Osteocyte (in vitro differentiated cells): ENCODE measurements around the gene KRT5. TPM values are rescaled to one million over a fixed set of nuclear protein-coding genes. Genes with fewer than 3 reads are reported as not detected.
"Not testable (repeated sequence)": the region's sequence is repeated elsewhere in the genome, so short reads cannot be mapped to it uniquely, and the experiment has no call there.

Source experiments
- DNase-seq: peaks from one replicate; pipeline ENCODE4 v3.0.0; 2021; ENCODE audit warnings: mixed read lengths; ENCODE audit not compliant: unreplicated experiment; ENCODE audit errors: extremely low spot score
- H3K27ac Mint-ChIP-seq: one replicate; pipeline ENCODE4 v1.8.0; 2021; ENCODE audit warnings: mild to moderate bottlenecking, mixed read lengths; ENCODE audit not compliant: unreplicated experiment
- H3K27me3 Mint-ChIP-seq: one replicate; pipeline ENCODE4 v1.8.0; 2021; ENCODE audit warnings: mixed read lengths; ENCODE audit not compliant: unreplicated experiment
- H3K36me3 Mint-ChIP-seq: one replicate; pipeline ENCODE4 v1.8.0; 2021; ENCODE audit warnings: mixed read lengths; ENCODE audit not compliant: unreplicated experiment
- H3K4me1 Mint-ChIP-seq: one replicate; pipeline ENCODE4 v1.8.0; 2021; ENCODE audit warnings: mixed read lengths; ENCODE audit not compliant: unreplicated experiment
- H3K4me3 Mint-ChIP-seq: one replicate; pipeline ENCODE4 v1.8.0; 2021; ENCODE audit warnings: mild to moderate bottlenecking, moderate library complexity, mixed read lengths; ENCODE audit not compliant: unreplicated experiment
- H3K9me3 Mint-ChIP-seq: one replicate; pipeline ENCODE4 v1.8.0; 2021; ENCODE audit warnings: mixed read lengths; ENCODE audit not compliant: unreplicated experiment
- total RNA-seq: library from RNA; stranded (reverse); gene quantifications from 2 replicates; pipeline ENCODE4 v1.2.1, GENCODE V29; 2021
- TF ChIP-seq, protein P1 (sequence below): fragments of 200-600 bp; sonication (generic); IDR thresholded peaks from 2 replicates; pipeline ENCODE4 v1.5.0; 2021; ENCODE audit warnings: antibody characterized with exemption, mild to moderate bottlenecking, moderate library complexity

The KRT5 gene
- total RNA-seq, 1 donor from 2014 or later = not detected

- Mint-ChIP-seq H3K36me3 (no peaks in the 10 kb centered on the region), H3K27me3 (peaks cover 78% of the 10 kb centered on the region), H3K4me1 (no peaks in the 10 kb centered on the region), H3K9me3 (peaks cover 8% of the 10 kb centered on the region), H3K4me3 (no peak overlapping the region), H3K27ac (no peak overlapping the region)
- DNase-seq = no peak
- TF ChIP-seq, protein P1, sequence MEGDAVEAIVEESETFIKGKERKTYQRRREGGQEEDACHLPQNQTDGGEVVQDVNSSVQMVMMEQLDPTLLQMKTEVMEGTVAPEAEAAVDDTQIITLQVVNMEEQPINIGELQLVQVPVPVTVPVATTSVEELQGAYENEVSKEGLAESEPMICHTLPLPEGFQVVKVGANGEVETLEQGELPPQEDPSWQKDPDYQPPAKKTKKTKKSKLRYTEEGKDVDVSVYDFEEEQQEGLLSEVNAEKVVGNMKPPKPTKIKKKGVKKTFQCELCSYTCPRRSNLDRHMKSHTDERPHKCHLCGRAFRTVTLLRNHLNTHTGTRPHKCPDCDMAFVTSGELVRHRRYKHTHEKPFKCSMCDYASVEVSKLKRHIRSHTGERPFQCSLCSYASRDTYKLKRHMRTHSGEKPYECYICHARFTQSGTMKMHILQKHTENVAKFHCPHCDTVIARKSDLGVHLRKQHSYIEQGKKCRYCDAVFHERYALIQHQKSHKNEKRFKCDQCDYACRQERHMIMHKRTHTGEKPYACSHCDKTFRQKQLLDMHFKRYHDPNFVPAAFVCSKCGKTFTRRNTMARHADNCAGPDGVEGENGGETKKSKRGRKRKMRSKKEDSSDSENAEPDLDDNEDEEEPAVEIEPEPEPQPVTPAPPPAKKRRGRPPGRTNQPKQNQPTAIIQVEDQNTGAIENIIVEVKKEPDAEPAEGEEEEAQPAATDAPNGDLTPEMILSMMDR = no peak
Measured at GRCh38 chr12:52488736-52489135, 31.5 kb downstream of the KRT5 start.

GRCh38 chr12:52487744-52488443 lies 32.3 kb downstream of the KRT5 start:
- H3K27me3 Mint-ChIP-seq = peaks cover 78% of the 10 kb centered on the region
- H3K4me3 Mint-ChIP-seq, H3K9me3 Mint-ChIP-seq: not testable (repeated sequence)

GRCh38 chr12:52487211-52487610 lies 33.0 kb downstream of the KRT5 start:
- DNase-seq = no peak
- TF ChIP-seq, protein P1 = no peak
- peaks cover 76% of the 10 kb centered on the region for H3K27me3 Mint-ChIP-seq
- no peaks in the 10 kb centered on the region for H3K36me3 Mint-ChIP-seq
- H3K4me1 Mint-ChIP-seq = no peaks in the 10 kb centered on the region
- no peak overlapping the region for H3K27ac Mint-ChIP-seq
- H3K9me3 Mint-ChIP-seq = peaks cover 8% of the 10 kb centered on the region
- no peak overlapping the region for H3K4me3 Mint-ChIP-seq

More at GRCh38 chr12:52487744-52488443, 32.3 kb downstream of the KRT5 start:
- not testable (repeated sequence) for H3K27ac Mint-ChIP-seq, H3K4me1 Mint-ChIP-seq, H3K36me3 Mint-ChIP-seq, DNase-seq

GRCh38 chr12:52486166-52487105 lies 33.8 kb downstream of the KRT5 start:
- Mint-ChIP-seq H3K4me3 (no peak overlapping the region), H3K27ac (no peak overlapping the region), H3K27me3 (peaks cover 68% of the 10 kb centered on the region), H3K36me3 (no peaks in the 10 kb centered on the region), H3K4me1 (no peaks in the 10 kb centered on the region), H3K9me3 (peaks cover 8% of the 10 kb centered on the region)
- DNase-seq = no peak
- TF ChIP-seq, protein P1 = no peak

DNA sequence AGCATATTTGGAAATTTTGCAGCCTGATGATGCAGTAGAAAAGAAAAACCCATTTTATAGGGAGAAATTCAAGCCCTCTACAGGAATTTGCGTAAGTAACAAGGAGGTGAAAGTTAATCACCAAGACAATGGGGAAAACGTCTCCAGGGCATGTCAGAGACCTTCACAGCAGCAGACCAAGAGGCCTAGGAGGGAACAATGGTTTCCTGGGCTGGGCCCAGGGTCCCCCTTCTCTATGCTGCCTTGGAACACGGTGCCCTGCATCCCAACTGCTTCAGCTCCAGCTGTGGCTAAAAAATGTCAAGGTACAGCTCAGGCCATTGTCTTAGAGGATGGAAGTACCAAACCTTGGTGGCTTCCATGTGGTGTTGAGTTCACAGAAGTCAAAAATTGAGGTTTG lies 40.1 kb downstream of the KRT5 start:
- Mint-ChIP-seq H3K27ac (no peak overlapping the region), H3K4me3 (no peak overlapping the region), H3K36me3 (no peaks in the 10 kb centered on the region), H3K9me3 (peaks cover 3% of the 10 kb centered on the region), H3K4me1 (no peaks in the 10 kb centered on the region), H3K27me3 (peaks cover 61% of the 10 kb centered on the region)
- no peak for DNase-seq
- TF ChIP-seq, protein P1 = no peak
